ENCODE data around the gene KIFC3. TPM values are rescaled to one million over a fixed set of nuclear protein-coding genes. Genes with fewer than 3 reads are reported as not detected.

The KIFC3 gene
- total and polyA plus RNA-seq, 2 of the 8 experiments (the other 6 are each of a cell fraction or from before 2014, with no cell fraction given): 2.1 to 7.1 TPM

DNA sequence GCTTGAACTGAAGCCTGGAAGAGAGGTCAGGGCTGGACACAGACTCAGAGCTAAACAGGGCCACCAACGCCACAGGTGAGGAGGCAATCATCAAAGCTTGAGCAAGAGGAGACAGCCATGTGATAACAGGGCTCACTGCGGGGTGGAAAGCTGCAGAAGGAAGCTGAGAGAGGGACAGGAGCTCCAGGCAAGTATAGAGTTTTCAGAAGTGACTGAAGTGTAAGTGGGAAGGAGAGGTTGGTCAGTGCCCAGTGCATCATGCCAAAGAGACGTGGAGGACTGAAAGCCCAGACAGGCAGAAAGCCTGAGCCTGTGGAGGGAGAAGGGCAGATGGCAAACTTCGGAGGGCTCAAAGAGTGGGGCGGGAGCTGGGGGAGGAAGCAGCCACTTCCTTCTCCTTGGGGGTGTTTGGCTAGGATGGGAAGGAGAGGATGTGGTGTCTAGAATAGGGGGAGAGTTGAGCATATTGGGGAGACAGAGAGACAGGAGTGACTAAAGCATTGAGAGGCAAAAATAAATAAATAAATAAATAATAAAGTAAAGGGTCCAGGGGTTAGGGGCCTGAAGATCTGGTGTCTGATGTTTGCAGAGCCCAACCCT is 2.6 kb downstream of the KIFC3 start:
- POLR2A ChIA-PET (ENCODE audit: partially characterized antibody): interaction anchor here (1.1 kb wide), 1 partner anchor 15 kb away, joined by 3 read pairs; no protein-coding TSS in a partner anchor
- H3K27me3 ChIP-seq (replicated peaks in 1 of 4; ENCODE audit: control insufficient read depth in 3 of 4, extremely low read depth in 1 of 4, insufficient read depth in 3 of 4, low read length in 3 of 4): peaks cover 0 to 35% (median 27%) of the 10 kb centered on the region in 4 experiments; a peak in 6 of 7 replicates

More for the DNA sequence above, 2.6 kb downstream of the KIFC3 start:
- Histone ChIP-seq H2BK20ac (ENCODE audit: low read length) (0 out of 2 replicates have a peak overlapping the region, but pooled peaks have one; percentile 67), H3K4me1 (replicated peaks in 1 of 4; ENCODE audit: control insufficient read depth in 3 of 4, insufficient read depth in 4 of 4, low read length in 3 of 4) (peaks cover 0 to 54% (median 36%) of the 10 kb centered on the region in 4 experiments; a peak in 6 of 7 replicates), H3K23me2 (ENCODE audit: low read depth, low read length) (peaks cover 14% of the 10 kb centered on the region), H4K8ac (ENCODE audit: extremely low read depth, insufficient read depth, low read length) (no peak overlapping the region), H3K79me1 (ENCODE audit: low read depth, low read length) (no peaks in the 10 kb centered on the region; the same call in 1 of the 2 replicates), H3K4me2 (ENCODE audit: insufficient read depth in 1 of 2, low read depth in 2 of 2, low read length in 2 of 2) (no peak overlapping the region; a peak in 1 of 4 replicates), H3K27ac (ENCODE audit: low read depth, low read length) (no peak overlapping the region), H3K9ac (replicated peaks in 1 of 4; ENCODE audit: extremely low read depth in 1 of 4, low read depth in 3 of 4, low read length in 3 of 4) (no peak overlapping the region), H2BK12ac (ENCODE audit: low read depth, low read length) (peak overlapping the region; percentile 79; the same call in 1 of the 2 replicates), H2AFZ (ENCODE audit: low read length) (no peak overlapping the region), H4K91ac (replicated peaks; ENCODE audit: insufficient read length, low read length) (no peak overlapping the region), H2AK5ac (ENCODE audit: low read depth, low read length) (no peak overlapping the region), H4K5ac (ENCODE audit: insufficient read length, low read depth, low read length) (no peak overlapping the region), H2BK15ac (ENCODE audit: low read length) (peak overlapping the region; percentile 61; the same call in 1 of the 2 replicates), H3K79me2 (ENCODE audit: control insufficient read depth in 1 of 2, insufficient read depth in 2 of 2, low read length in 2 of 2) (no peaks in the 10 kb centered on the region), H3K36me3 (ENCODE audit: control insufficient read depth in 2 of 4, insufficient read depth in 4 of 4, low read length in 3 of 4) (no peaks in the 10 kb centered on the region), H3K4ac (replicated peaks; ENCODE audit: insufficient read length, low read depth, low read length) (no peak overlapping the region), H4K20me1 (replicated peaks in 1 of 2; ENCODE audit: control insufficient read depth in 1 of 2, insufficient read depth in 2 of 2, low read length in 2 of 2) (peaks cover 0 to 1% of the 10 kb centered on the region in 2 experiments), H3K14ac (ENCODE audit: insufficient read length) (no peak overlapping the region), H3K23ac (ENCODE audit: insufficient read length) (no peak overlapping the region), H3K9me3 (ENCODE audit: insufficient read depth in 2 of 2, low read depth in 1 of 2, low read length in 1 of 2) (no peaks in the 10 kb centered on the region), H2BK120ac (replicated peaks; ENCODE audit: low read depth, low read length) (no peak overlapping the region), H3K56ac (replicated peaks; ENCODE audit: insufficient read length, low read depth, low read length) (no peak overlapping the region), H2BK5ac (ENCODE audit: low read depth, low read length) (no peak overlapping the region), H3K4me3 (ENCODE audit: extremely low read depth in 1 of 4, insufficient read depth in 2 of 4, low read depth in 3 of 4, low read length in 4 of 4) (no peak overlapping the region), H3K18ac (ENCODE audit: extremely low read depth, low read length) (no peak overlapping the region)
- no peak for FAIRE-seq
- CTCF ChIA-PET (ENCODE audit: partially characterized antibody): interaction anchor here (0.7 to 15.2 kb wide), 17 partner anchors 9 to 207 kb away, joined by 3 to 279 read pairs (median 3); partner anchors contain the start of gene ZNF319
- WGBS, 2 experiments (ENCODE audit: extremely low coverage in 1 of 2, insufficient coverage in 1 of 2, insufficient read length in 1 of 2, insufficient replicate concordance in 2 of 2, low coverage in 1 of 2, low lambda C conversion rate in 2 of 2, missing lambda C conversion rate in 1 of 2): 83% methylated on average over 4 of the region's 5 CpGs; no CpG with 5 or more reads in 1 of the 2 experiments
- no peak for DNase-seq (ENCODE audit: low read depth in 1 of 2, low spot score in 2 of 2)
- no peak for TF ChIP-seq RXRA (IDR thresholded peaks at IDR 0.05; ENCODE audit: insufficient read depth, low read depth, low read length)
- no peak for TF ChIP-seq BRCA1 (IDR thresholded peaks at IDR 0.05; ENCODE audit: low read depth, low read length)
- TF ChIP-seq GABPA (IDR thresholded peaks at IDR 0.05; ENCODE audit: borderline replicate concordance, insufficient read depth, low read length): no peak
